ENCODE results near the gene SLC35F1.

SLC35F1 gene

GRCh38 chr6:118186672-118187567 lies 279.9 kb downstream of the SLC35F1 start:
- in situ Hi-C loops (cut with MboI; ENCODE audit: low sequenced_read_pairs), result no loop called here

DNA sequence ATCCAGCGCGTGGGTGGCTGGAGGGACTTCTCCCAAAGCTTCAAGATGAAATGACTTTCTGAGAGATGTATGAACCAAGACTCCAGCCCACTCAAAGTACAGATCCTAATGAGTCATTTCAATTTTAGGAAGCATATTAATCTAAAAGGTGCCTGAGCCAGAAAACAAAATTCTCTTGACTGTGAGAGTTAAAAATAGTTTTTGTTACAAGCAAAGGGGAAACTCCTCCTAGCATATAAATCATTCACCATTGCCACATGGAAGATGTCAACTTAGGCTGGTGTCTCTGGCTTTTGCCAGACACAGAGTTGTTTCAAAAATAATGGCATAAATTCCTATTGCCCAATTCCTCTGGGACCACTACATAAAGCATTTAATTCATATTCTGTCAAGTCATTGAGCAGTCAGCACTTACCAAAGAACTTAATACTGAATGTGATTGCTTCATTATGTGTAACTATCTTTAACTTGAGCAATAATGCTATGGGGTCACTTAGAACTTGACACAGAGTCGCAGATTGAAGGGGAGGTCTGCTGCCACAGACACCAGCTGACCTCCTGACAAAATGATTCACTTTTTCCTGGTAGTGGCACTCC lies 280.6 kb downstream of the SLC35F1 start:
- in situ Hi-C loops (cut with MboI; ENCODE audit: low sequenced_read_pairs), result no loop called here

GRCh38 chr6:118188561-118188960 lies 281.5 kb downstream of the SLC35F1 start:
- in situ Hi-C loops (cut with MboI; ENCODE audit: low sequenced_read_pairs), result no loop called here

- in situ Hi-C loops (cut with MboI; ENCODE audit: low sequenced_read_pairs), result no loop called here
Measured at GRCh38 chr6:118197539-118197938, 290.5 kb downstream of the SLC35F1 start.

GRCh38 chr6:118198746-118199145 lies 291.7 kb downstream of the SLC35F1 start:
- in situ Hi-C loops (cut with MboI; ENCODE audit: low sequenced_read_pairs), result no loop called here

DNA sequence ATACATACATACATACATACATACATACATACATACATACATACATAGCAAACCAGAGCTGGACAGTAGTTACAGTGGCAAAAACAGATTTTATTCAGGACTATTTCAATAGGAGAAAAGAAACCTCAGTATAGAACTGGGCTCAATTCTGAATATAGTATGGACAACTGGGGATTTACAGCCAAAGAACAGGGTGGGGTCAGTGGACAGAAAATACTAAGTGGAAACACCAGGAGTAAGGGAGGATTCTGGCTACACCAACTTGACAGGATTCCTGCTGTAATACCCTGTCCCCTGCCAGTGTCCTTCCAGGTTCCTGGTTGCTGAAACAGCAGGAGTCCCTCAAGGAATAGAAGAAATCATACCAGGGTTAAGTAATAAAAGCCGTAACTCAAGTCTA lies 293.1 kb downstream of the SLC35F1 start:
- in situ Hi-C loops (cut with MboI; ENCODE audit: low sequenced_read_pairs), result no loop called here

DNA sequence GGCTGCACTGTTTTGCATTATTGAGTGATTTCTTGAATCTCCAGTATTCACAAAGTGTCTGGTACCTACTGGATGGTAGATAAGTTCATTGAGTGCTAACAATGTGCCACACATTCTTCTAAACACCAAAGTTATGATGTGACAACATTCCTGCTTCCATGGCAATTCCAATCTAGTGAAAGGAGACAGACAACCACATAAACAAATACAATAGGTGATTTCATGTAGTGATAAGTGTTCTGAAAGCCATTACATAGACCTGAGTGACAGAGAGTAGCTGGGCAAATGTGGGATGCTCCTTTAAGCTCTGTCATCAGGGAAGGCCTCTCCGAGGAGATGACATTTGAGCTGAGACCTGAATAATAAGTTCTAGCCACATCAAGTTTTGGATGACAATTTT lies 295.5 kb downstream of the SLC35F1 start:
- in situ Hi-C loops (cut with MboI; ENCODE audit: low sequenced_read_pairs), result no loop called here

GRCh38 chr6:118203545-118203944 lies 296.5 kb downstream of the SLC35F1 start:
- in situ Hi-C loops (cut with MboI; ENCODE audit: low sequenced_read_pairs), result no loop called here

DNA sequence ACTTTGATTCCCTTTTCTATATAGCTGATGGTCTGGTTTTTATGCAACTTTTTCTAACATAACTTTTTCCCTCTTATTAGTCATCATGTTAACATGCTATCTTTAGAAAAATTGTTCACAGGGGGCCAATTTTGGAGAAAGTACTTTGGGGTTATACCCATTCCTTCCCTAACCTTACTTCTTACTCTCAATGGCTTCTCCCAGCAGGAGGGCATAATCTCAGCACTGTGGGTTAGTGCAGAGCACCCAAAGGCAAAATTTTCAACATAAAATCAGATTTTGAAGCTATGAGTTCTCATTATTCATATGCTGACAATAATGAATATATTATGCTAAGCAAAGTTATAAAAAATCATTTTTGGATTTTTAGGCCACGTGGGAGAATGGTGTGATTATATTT lies 299.2 kb downstream of the SLC35F1 start:
- in situ Hi-C loops (cut with MboI; ENCODE audit: low sequenced_read_pairs), result no loop called here

DNA sequence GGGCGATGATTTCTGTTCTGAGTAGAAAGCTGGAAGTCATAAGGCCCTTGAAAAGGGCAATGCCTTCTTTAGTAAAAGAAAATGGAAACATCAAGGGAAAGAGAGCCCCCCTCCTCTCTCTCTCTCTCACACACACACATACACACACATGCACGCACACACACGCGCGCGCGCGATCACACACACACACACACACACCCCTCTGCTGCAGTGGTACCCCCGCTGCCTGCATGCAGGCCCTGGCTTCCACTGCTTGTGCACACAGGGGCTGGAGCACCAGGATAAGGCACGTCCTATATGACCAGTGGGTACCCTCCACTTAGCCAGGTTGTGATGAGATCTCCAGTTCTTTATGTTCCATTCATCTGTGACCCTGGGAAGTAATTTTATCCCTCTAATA lies 300.9 kb downstream of the SLC35F1 start:
- in situ Hi-C loops (cut with MboI; ENCODE audit: low sequenced_read_pairs), result no loop called here

GRCh38 chr6:118212451-118213173 lies 305.5 kb downstream of the SLC35F1 start:
- in situ Hi-C loops (cut with MboI; ENCODE audit: low sequenced_read_pairs), result no loop called here

DNA sequence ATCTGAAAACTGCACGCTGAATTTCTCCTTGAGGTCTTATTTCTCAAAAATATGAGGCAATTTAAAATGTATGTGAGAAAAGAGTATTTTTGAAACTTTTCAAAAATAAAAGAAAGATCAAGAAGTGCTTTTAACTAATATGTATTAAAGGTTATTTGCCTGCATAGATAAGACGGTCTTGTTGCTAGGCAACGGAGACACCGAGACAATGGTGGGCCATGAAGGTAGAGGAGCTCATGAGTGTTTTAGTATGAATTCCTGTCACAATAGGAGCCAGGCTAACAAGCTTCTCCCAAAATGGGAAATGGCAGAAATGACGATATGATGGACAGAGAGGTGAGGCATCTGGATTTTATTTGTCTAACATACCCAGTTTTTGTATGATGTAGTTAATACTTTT lies 308.2 kb downstream of the SLC35F1 start:
- in situ Hi-C loops (cut with MboI; ENCODE audit: low sequenced_read_pairs), result no loop called here

GRCh38 chr6:118216751-118217150 lies 309.7 kb downstream of the SLC35F1 start:
- in situ Hi-C loops (cut with MboI; ENCODE audit: low sequenced_read_pairs), result no loop called here

- in situ Hi-C loops (cut with MboI; ENCODE audit: low sequenced_read_pairs), result no loop called here
Measured at GRCh38 chr6:118218156-118218555, 311.1 kb downstream of the SLC35F1 start.

DNA sequence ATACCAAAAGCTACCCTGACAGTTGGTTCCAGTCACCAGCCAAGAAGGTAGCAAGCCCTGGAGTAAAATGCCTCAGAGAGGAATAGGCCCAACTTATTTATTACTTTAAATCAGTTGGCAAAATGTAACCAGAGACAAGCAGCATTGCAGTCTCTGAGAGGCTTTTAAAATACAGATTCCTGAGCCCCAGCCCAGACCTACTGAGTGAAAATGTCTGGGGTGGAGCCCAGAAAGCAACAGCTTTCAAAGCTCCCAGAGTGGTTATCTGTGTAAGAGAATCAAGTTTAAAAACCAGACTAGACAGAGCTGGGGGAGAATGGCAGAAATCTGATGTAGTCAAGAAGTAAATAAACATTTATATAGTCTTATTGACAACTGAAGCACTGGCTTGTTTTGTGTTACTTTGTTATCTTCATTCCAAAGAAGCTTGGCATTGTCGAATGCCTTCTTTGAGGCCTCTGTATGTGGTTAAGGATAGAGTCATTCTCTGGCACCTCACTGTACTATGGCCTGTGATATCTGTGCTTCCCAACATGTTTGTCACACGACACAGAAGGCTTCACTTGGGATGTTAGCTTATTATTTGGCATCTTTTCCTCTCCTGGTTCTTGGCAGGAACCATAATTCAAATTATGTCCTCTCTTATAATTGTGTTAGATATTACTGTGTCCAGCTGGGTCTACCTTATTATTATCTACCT lies 313.5 kb downstream of the SLC35F1 start:
- in situ Hi-C loops (cut with MboI; ENCODE audit: low sequenced_read_pairs), result no loop called here

DNA sequence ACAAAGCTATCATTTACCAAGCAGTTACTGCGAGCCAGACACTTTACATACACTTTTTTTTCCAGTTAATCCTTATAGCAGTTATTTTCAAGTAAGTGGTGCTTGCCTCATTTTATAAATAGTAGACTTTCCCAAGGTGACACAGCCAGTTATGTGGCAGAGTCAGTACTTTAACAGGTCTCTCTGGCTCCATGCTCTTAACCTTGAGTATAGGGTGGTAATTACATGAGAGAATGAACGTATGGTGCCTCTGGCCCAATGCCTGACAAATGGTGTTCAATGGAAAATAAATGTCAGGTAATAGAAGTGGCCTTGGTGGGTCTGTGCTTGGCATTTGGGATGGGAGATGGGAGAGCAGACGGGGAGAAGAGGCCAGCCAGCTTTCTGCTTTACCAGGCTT lies 316.3 kb downstream of the SLC35F1 start:
- in situ Hi-C loops (cut with MboI; ENCODE audit: low sequenced_read_pairs), result no loop called here

DNA sequence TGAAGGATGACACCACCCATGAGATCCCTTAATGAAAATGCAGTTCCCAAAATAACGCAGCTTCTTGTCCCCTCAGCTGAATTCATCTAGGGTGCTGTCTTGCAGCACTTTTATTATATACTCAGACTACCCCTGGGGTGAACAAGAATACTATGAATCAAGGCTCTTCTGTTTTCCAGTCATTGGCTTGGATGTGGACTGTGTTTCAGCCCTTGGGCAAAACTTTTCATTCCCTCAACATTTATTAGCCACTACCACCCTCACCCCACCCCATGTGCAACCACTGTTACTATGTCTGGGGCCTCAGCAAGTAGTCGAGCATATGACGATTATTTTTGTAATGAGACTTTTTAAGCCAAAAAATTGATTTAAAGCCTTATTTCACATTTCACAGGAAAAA lies 321.8 kb downstream of the SLC35F1 start:
- in situ Hi-C loops (cut with MboI; ENCODE audit: low sequenced_read_pairs), result no loop called here

DNA sequence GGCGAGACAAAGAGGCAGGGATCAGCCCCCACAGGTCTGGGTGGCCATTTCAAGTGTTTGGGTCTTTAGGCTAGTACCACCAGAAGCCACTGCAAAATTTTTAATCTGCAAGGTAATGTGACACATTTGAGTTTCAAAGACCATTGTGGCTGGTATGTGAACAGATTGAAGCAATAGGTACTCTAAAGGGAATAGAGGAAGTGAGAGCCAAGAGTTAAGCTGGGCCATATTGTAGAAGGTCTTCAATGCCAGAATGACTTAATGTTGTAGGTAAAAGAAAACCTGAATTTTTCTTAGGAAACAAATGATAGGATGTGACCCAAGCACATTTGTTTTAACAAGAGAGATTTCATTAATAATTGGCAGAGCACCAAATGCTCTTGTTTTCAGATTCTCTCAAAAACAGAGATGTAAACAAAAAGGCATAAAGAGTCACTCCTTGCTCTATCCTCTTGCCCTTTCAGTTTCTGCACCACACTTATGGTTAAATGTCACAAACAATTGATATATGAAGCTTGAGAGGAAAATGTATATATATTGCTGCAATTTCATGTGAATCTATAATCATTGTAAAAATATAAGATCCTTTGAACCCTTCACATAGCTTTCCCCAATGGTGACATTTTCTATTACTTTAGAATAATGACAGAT lies 333.9 kb downstream of the SLC35F1 start:
- in situ Hi-C loops (cut with MboI; ENCODE audit: low sequenced_read_pairs), result no loop called here

DNA sequence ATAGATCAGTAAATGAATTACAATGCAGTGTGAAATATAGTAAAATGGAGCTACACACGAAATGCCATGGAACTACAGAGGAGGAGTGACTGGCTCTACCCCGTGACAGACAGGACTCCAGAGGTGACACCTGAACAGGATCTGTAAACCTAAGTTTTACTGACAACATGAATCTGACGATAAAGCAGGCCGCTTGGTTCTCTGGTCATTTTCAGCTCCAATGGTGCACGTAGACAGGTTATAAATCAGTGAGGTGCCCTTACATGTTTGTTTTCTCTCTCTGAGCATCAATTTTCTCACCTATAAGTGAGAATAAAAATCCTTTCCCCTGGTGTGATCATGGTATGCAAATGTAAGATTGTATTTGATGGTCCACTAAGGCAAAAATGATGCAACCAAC lies 339.3 kb downstream of the SLC35F1 start:
- in situ Hi-C loops (cut with MboI; ENCODE audit: low sequenced_read_pairs), result no loop called here

DNA sequence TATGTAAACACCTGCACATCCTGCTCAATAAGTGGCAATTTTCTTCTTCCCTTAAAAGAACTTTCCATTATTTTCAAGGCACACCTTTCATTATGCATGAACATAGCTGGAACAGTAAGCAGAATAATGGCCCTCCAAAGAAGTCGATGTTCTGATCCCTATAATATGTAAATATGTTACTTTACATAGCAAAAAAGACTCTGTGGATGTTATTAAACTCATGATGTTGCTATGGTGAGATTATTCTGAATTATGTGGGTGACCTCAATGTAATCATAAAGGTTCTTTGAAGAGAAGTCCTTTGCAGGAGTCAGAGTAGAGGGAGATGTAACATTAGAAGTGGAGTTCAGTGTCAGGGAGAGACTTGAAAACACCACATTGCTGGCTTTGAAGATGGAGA lies 341.1 kb downstream of the SLC35F1 start:
- in situ Hi-C loops (cut with MboI; ENCODE audit: low sequenced_read_pairs), result no loop called here

DNA sequence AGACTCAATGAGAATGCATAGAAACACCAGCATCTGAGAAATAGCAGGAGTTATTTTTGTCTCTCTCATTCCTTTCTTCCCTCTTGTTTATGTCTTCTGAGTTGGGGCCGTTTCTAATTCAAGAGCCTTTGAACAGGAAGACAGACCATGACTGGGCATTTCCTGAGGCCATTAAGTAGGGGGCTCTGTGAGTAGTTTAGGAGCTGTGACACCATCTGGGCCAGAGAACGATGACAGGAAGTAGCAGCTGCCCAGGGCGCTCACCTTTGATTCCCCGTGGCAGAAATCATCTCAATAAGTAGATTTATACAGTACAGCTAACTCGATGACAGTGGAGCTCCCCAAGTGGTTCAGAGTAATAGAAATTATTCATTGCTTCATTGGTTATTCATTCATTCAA lies 342.6 kb downstream of the SLC35F1 start:
- in situ Hi-C loops (cut with MboI; ENCODE audit: low sequenced_read_pairs), result no loop called here
